Endometrial microvascular endothelial cells (primary cell): ENCODE data around the gene RNF123. TPM values are rescaled to one million over a fixed set of nuclear protein-coding genes. Genes with fewer than 3 reads are reported as not detected.

Source experiments
- in situ Hi-C: cut with HindIII; loops from 2 replicates; pipeline ENCODE4 v1.10.0; 2017; ENCODE audit warnings: low sequenced_read_pairs, low pct_unique_long_range_greater_than_20kb; ENCODE audit errors: inconsistent ontology term
- total RNA-seq: library from RNA; depleted of rRNA; stranded (reverse); fragments of >200 nt; gene quantifications from one replicate; pipeline ENCODE4 v1.2.3, GENCODE V29; 2015; ENCODE audit errors: inconsistent ontology term

Gene RNF123
- total RNA-seq, result 22.4 TPM

- in situ Hi-C loops, result no loop called here
Observed at GRCh38 chr3:49689046-49689907, at the start of gene RNF123, which contains the start of gene MST1. RNF123 (plus strand) TSS chr3:49689557; CDS start chr3:49691166, 1,609 bp downstream. MST1 (minus strand) TSS chr3:49689474; CDS start chr3:49688691, 783 bp downstream.

- in situ Hi-C loops, result no loop called here
Observed at GRCh38 chr3:49641292-49641691, 48.1 kb upstream of the RNF123 start.

DNA sequence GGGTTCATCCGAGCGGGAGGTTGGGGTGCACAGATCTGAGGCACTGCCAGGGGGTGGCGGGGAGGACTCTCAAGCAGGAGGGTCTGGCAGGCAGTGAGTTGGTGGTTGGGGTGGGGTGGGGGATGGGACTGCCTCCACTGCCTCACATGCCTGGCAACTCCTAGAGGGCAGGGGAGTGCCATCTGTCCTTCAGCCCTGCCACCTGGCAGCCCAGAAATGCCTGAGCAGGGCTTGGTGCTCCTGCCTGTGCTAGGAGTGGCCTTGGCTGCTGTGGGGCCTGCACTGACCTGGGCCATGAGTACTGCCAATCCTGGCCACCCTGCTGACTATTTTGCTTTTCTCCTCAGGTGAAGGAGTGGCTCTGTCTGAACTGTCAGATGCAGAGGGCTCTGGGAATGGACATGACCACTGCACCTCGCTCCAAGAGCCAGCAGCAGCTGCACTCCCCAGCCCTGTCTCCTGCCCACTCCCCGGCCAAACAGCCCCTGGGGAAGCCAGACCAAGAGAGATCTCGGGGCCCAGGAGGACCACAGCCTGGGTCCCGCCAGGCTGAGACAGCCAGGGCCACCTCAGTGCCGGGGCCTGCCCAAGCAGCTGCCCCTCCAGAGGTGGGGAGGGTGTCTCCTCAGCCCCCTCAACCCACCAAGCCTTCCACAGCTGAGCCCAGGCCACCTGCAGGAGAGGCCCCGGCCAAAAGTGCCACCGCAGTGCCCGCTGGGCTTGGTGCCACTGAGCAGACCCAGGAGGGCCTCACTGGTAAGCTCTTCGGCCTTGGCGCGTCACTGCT, 47.2 kb upstream of the RNF123 start:
- in situ Hi-C loops, result no loop called here

GRCh38 chr3:49642708-49643145, 46.6 kb upstream of the RNF123 start:
- in situ Hi-C loops, result no loop called here

DNA sequence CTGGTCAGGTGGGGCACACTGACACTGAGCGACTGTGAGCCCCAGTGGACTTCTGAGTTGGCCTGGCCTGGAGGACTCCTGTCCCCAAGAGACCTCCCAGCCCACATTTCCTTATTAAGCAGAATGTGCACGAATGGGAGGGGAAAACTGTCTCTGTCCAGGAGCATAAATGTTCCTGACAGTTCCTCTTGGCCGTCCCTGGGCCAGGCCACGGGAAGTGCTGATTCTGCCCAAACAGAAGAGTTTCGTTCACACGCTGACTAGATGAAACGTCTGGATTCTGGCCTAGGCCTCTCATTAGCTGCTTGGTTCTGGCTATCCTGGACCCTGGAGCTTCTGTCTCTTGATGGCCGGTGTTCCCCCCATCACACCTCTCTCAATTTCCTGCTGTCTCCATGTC, 44.7 kb upstream of the RNF123 start:
- in situ Hi-C loops, result no loop called here

GRCh38 chr3:49646236-49646635, 43.1 kb upstream of the RNF123 start:
- in situ Hi-C loops, result no loop called here

- in situ Hi-C loops, result no loop called here
Observed at GRCh38 chr3:49647741-49648140, 41.6 kb upstream of the RNF123 start.

- in situ Hi-C loops, result no loop called here
Observed at GRCh38 chr3:49648354-49649019, 40.9 kb upstream of the RNF123 start.

DNA sequence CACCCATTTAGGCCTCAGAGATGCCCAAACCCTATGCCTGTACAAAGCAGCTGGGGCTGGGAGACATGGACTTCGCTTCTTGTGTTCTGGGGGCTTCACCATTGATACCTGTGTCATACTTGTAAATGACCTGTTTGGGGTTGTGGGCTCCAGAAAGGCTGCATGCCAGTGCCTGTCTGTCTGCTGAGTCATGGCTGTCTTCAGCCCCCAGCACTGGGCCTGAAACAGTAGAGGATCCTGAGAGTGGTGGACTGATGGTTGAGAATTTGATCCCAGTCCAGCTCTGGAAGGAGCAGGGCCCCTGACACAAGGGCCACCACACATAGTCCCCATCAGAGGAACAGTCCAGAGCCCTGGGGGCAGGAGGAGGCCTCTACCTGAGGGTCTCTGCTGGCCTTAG, 39.8 kb upstream of the RNF123 start:
- in situ Hi-C loops, result no loop called here

GRCh38 chr3:49650177-49650576, 39.2 kb upstream of the RNF123 start:
- in situ Hi-C loops, result no loop called here

DNA sequence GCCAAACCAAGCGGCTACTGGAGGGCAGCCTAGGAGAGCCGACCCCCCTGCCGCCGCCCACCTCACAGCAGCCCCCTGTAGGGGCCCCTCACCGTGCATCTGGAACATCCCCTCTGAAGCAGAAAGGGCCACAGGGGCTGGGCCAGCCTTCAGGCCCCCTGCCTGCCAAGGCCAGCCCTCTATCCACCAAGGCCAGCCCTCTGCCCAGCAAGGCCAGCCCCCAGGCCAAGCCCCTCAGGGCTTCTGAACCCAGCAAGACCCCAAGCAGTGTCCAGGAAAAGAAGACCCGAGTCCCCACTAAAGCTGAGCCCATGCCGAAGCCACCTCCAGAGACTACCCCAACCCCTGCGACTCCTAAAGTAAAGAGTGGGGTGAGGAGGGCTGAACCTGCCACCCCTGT, 38.7 kb upstream of the RNF123 start:
- in situ Hi-C loops, result no loop called here

- in situ Hi-C loops, result no loop called here
Observed at GRCh38 chr3:49652218-49652902, 37.0 kb upstream of the RNF123 start.

DNA sequence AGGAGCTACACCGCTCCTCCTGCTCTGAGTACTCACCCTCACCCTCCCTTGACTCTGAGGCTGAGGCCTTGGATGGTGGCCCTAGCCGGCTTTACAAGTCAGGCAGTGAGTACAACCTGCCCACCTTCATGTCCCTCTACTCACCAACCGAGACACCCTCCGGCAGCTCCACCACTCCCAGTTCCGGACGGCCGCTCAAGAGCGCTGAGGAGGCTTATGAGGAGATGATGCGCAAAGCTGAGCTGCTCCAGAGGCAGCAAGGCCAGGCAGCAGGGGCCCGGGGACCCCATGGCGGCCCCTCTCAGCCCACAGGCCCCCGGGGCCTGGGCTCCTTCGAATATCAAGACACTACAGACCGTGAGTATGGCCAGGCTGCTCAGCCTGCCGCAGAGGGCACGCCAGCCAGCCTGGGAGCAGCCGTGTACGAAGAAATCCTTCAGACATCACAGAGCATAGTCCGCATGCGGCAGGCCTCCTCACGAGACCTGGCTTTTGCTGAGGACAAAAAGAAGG, 36.4 kb upstream of the RNF123 start:
- in situ Hi-C loops, result no loop called here

DNA sequence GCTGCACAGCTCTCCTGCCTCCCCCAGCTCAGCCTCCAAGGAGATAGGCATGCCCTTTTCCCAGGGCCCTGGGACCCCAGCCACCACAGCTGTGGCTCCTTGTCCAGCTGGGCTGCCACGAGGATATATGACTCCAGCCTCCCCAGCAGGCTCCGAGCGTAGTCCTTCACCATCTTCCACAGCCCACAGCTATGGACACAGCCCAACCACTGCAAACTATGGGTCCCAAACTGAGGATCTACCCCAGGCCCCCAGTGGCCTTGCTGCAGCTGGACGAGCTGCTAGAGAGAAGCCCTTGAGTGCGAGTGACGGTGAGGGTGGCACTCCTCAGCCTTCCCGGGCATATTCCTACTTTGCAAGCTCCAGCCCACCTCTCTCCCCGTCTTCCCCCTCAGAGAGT, 35.7 kb upstream of the RNF123 start:
- in situ Hi-C loops, result no loop called here

DNA sequence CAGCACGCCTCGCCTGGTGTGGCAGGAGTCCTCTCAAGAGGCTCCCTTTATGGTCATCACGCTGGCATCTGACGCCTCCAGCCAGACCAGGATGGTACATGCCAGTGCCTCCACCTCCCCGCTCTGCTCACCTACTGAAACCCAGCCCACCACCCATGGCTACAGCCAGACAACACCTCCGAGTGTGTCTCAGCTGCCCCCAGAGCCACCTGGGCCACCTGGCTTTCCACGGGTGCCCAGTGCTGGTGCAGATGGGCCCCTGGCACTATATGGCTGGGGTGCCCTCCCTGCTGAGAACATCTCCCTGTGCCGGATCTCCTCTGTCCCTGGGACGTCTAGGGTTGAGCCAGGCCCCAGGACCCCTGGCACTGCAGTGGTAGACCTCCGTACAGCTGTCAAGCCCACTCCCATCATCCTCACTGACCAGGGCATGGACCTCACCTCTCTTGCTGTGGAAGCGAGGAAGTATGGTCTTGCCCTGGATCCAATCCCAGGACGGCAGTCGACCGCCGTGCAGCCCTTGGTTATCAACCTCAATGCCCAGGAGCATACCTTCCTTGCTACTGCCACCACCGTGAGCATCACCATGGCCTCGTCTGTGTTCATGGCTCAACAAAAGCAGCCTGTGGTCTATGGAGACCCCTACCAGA, 35.1 kb upstream of the RNF123 start:
- in situ Hi-C loops, result no loop called here

DNA sequence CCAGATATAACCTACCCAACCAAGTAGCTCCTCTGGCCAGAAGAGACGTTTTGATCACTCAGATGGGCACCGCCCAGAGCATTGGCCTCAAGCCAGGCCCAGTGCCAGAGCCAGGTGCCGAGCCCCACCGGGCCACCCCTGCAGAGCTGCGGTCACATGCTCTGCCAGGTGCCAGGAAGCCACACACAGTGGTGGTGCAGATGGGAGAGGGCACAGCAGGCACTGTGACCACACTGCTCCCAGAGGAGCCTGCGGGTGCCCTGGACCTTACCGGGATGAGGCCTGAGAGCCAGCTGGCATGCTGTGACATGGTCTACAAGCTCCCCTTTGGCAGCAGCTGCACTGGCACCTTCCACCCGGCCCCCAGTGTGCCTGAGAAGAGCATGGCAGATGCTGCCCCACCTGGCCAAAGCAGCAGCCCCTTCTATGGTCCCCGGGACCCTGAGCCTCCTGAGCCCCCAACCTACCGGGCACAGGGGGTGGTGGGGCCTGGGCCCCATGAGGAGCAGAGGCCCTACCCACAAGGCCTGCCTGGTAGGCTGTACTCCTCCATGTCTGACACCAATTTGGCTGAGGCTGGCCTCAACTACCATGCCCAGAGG, 34.3 kb upstream of the RNF123 start:
- in situ Hi-C loops, result no loop called here

DNA sequence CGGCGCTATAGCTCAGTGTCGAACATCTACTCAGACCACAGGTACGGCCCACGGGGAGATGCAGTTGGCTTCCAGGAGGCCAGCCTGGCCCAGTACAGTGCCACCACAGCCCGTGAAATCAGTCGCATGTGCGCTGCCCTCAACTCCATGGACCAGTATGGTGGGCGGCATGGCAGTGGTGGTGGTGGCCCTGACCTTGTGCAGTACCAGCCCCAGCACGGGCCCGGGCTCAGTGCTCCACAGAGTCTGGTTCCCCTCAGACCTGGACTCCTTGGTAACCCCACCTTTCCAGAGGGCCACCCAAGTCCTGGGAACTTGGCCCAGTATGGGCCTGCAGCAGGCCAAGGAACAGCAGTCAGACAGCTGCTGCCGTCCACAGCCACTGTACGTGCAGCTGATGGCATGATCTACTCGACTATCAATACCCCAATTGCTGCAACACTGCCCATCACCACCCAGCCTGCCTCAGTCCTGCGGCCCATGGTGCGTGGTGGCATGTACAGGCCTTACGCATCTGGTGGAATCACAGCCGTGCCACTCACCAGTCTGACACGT, 33.5 kb upstream of the RNF123 start:
- in situ Hi-C loops, result no loop called here
